GM18526 (cell line): ENCODE results near the gene SCP2D1.

ENCODE experiments used
- POLR2A ChIP-seq: IDR thresholded peaks from 3 replicates; pipeline ENCODE4 v1.6.1; 2011; ENCODE audit not compliant: insufficient read length; ENCODE audit errors: extremely low read depth

SCP2D1 gene

DNA sequence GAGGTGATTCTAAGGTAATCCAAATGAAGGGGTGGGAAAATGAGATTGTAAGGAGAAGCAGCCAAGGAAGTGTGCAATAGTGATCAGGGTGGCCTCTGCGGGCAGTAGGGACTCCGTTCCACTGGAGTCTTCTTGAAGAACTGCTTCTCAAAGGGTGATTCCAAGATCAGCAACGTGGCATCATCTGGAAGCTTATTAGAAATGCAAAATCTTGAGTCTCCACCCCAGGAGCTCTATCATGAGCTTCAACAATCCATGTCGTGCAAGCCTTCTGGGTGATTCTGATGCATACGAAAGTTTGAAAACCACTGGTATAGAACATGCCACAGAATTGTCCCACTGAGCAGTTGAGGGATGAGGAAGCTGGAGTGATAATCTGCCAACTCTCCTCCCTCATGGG lies 31.4 kb downstream of the SCP2D1 start:
- no peak for TF ChIP-seq POLR2A

GRCh38 chr20:18847226-18847755 lies 33.7 kb downstream of the SCP2D1 start:
- TF ChIP-seq POLR2A, result no peak

GRCh38 chr20:18849131-18849530 lies 35.5 kb downstream of the SCP2D1 start:
- TF ChIP-seq POLR2A, result no peak

GRCh38 chr20:18851629-18852028 lies 38.0 kb downstream of the SCP2D1 start:
- no peak for TF ChIP-seq POLR2A

DNA sequence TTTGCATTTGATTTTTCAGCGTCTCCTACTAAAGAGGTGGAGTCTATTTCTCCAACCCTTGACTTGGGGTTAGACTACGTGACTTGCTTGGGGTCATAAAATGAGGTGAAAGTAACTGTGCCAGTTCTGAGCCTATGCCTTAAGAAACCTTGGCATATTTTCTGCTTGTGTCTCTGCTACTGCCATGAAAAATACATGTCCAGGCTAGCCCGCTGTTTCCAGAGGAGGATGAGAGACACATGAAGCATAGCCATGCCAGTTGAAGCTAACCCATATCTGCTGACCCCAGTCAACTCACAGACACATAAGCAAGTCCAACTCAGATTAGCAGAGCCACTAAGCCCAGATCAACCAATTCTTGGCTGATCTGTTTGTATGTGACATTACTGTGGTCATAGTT lies 38.7 kb downstream of the SCP2D1 start:
- TF ChIP-seq POLR2A, result no peak

GRCh38 chr20:18853216-18853615 lies 39.6 kb downstream of the SCP2D1 start:
- TF ChIP-seq POLR2A, result no peak

DNA sequence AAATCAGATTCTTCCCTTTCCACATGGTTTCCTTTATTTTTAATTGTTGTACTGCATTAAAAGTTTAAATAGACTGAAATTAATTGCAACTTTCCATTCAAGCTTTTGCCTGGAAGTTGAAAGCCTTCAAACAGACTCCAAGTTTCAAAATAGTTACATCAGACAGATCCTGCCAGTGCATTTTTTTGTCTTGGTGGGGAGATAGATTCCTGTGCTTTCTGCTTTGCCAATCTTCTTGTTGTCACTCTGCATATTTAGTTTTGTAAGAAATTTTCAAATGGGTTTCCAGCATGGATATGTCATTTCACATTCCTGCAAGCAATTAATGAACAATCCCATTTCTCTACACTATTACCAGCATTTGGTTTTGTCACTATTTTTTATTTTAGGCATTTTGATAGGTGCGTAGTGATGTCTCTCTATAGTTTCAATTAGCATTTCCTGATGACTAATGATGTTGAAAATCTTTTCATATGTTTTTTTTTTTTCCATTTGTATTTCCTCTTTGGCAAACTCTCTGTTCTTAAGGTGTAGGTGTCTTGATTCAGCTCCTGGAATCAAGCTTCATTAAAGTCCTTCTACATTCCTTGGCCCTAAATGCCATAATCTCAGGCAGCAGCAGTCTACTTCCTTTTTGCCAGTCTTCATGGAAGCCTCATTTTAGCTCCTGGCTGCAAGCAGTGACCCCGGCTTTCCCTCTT lies 40.5 kb downstream of the SCP2D1 start:
- TF ChIP-seq POLR2A, result no peak

DNA sequence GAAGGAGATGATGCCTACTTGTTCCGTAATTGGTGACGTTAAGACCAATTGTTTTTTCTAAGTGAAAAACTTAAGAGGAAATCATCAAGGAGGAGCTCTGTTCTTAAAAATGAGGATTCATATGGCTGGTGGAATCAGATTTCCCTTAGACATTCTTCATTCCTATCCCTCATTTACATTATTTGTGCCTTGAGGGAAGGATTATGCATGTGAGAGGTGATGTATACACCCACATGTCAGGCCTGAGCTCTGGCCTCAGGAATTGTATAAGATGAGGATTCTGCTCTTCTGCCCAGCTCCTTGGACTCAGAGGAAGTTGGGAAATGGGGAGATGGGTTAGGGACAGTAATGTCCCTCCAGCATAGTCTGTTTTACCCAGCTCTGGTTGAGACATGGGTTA lies 42.3 kb downstream of the SCP2D1 start:
- no peak for TF ChIP-seq POLR2A

DNA sequence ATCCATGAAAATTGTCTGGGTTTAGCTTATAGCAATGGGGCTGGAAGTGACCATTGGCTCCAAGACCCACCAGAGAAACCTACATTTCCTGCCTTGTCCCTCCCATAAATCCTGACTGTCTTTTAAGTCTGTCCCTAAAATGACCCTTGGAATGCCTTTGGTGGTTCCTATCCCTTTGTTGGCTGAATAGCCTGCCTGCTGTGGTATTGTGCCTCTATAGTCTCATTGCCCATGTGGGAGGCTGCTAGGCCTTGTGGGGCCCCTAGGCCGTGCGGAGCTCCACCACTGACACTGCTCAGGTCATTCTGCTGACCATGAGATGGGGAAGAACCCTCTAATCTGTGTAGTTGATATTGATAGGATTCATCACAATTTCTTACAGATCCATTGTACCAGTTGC lies 43.3 kb downstream of the SCP2D1 start:
- no peak for TF ChIP-seq POLR2A

DNA sequence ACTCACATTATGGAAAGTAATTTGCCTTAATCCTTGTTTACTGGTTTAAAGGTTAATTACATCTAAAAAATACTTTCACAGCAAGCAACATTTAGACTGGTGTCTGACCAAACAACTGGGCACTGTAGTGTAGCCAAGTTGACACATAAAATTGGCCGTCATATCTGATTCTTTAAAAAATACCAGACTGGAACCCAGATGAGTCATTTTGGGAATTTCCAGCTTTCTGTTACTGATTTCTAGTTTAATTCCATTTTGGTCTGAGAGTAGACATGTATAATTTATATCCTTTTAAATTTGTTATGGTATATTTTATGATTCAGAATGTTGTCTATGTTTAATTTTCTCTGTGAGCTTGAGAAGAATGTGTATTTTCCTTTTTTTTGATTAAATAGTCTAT lies 44.1 kb downstream of the SCP2D1 start:
- no peak for TF ChIP-seq POLR2A

- no peak for TF ChIP-seq POLR2A
These were observed 45.2 kb downstream of the SCP2D1 start for GRCh38 chr20:18858816-18859215.
